Muscle of back (tissue), 11 donors: ENCODE results near the gene REPS1. TPM values are rescaled to one million over a fixed set of nuclear protein-coding genes. Genes with fewer than 3 reads are reported as not detected.

ENCODE experiments used
- DNase-seq, 3 donors: peaks; one replicate each; pipeline versions ENCODE4 v3.0.0 to v3.0.0-alpha.2; 2013
- polyA plus RNA-seq, 10 donors: library from polyadenylated mRNA; unstranded; fragments of 120-200 nt; gene quantifications; one replicate each; pipeline ENCODE4 v1.2.1, GENCODE V29; 2013; ENCODE audit not compliant: insufficient read length in 10 of 10

Gene REPS1
- polyA plus RNA-seq, 10 donors: 34.1 to 57.7 (median 45.6) TPM

DNA sequence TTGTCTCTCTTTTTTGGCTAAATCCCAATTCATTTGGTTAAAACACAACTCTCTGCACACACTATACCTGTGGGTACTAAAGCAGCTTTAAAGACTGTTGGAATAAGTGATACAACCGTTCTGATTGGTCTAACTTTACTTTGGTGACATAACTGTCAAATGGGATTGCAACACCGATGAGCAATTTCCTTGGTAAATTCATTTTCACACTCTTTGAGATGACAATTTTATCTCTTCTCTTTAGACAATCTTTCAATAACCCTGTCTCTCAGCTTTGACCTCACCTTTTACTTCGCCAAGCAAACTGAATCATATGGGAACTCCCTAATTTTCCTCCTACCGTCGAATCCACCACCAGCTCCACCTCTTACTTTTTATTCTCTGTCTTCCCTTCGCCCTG lies 131.4 kb downstream of the REPS1 start:
- DNase-seq: no peak

Other genes starting within 250 kb of the REPS1 start
- 10 to 100 TPM in 8 of 10 donors, 1 to 10 TPM in 2; 8.7 to 14.1 (median 10.8) TPM for gene CCDC28A, start 214.5 kb downstream of the REPS1 start, polyA plus RNA-seq
- gene ECT2L, start 192.2 kb downstream of the REPS1 start, polyA plus RNA-seq: under 1 TPM; 0.05 to 0.71 (median 0.23) TPM
- 10 to 100 TPM; 14.0 to 43.4 (median 18.8) TPM for gene ABRACL, start 40.5 kb upstream of the REPS1 start, polyA plus RNA-seq
- gene HECA, start 146.8 kb upstream of the REPS1 start, polyA plus RNA-seq: 10 to 100 TPM; 16.8 to 26.9 (median 20.5) TPM